Measurements from ENCODE around the gene LPIN1.
"Not testable (repeated sequence)": the region's sequence is repeated elsewhere in the genome, so short reads cannot be mapped to it uniquely, and the experiment has no call there.

LPIN1 gene

DNA sequence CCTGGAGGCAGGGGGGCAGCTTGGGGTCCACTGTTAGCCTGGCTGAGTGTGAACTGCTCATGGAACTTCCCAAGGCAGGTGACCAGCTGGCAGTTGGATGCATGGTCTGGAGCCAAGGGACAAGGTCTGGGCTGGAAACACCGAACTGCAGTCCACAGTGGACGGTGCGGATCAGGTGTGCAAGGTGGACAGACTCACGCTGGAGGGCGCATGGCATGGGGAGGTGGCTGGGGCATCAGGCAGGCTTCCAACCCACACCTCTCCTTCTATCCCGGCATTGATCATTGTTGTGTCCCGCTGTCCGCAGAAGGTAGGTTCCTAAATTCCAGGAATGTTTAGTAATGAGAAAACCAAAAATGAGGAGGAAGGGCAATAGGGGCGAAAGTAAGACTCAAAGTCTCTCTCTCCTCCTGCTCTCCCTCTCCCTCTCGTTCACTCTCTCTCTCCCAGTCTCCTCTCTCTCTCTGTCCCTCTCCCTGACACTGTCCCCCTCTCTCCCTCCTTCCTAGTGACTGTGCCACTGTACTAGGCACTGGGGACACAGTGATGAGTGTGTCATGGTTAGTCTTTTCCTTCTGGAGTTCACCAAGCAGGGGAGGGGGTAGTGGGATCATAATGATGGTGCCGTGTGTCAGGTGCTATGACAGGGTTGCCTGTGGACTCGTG is 30.3 kb upstream of the LPIN1 start:
- no peak for DNase-seq

DNA sequence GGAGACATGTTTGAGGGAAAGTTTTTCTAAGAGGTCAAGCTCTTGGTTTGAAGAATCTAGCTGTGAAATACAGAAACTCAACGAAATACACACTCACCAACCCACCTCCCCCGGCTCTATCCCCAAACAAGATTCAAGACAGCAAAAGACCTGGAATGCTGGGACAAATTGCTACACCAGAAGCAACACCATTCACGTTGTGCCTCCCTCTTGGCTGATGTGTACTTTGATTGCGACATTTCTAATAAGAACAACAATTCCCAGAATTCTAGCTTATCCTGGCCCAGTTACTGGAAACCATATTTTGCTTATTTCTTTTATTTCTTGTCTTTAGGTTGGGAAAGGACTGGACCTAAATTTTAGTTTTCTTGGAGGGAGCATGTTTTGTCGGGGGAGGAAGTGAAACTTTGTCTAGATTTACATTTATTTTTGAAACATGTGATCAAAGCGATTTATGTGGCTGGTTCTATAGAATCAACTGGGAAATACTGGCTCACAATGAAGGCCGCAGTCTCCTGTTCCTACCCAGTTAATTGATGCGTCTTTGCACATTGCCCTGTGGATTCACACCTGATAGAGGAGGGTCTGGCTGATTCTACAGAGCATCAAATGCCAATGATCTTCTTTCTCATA is 29.6 kb upstream of the LPIN1 start:
- no peak for DNase-seq

DNA sequence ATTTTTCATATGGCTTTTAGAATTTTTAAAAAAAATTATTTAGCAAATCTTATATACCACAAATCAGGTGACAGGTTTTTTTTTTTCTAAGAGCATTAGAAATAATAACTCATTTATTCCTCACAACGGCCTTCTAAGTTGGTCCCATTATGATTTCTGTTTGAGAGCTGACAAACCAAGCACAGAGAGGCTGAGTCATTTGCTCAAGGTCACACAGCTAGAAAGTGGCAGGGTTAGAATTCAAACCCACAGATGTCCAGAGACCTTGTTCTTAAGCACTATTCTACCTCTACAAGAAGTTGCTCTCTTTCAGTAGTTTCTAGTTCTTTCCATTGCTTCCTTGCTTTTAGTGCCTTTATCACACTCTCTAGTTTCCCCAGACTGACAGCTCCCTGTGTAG is 28.8 kb upstream of the LPIN1 start:
- DNase-seq = no peak

DNA sequence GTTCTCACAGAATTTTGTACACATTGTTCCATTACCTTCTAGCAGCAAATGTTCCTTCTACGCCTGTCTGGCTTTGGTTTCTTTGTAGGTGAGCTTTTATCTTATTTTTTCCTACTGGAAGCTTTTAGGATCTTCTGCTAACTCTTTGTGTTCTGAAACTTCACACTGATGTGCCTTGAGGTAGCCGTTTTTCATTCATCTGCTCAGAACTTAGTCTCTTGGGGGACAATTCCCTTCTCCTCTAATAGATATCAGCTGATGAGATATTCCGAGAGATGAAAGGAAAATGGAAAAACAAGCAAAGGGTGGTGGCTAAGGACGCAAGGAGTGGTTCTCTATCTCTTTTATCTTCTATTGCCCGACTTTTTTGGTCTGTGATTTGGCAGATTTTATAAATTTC is 27.8 kb upstream of the LPIN1 start:
- no peak for DNase-seq

DNA sequence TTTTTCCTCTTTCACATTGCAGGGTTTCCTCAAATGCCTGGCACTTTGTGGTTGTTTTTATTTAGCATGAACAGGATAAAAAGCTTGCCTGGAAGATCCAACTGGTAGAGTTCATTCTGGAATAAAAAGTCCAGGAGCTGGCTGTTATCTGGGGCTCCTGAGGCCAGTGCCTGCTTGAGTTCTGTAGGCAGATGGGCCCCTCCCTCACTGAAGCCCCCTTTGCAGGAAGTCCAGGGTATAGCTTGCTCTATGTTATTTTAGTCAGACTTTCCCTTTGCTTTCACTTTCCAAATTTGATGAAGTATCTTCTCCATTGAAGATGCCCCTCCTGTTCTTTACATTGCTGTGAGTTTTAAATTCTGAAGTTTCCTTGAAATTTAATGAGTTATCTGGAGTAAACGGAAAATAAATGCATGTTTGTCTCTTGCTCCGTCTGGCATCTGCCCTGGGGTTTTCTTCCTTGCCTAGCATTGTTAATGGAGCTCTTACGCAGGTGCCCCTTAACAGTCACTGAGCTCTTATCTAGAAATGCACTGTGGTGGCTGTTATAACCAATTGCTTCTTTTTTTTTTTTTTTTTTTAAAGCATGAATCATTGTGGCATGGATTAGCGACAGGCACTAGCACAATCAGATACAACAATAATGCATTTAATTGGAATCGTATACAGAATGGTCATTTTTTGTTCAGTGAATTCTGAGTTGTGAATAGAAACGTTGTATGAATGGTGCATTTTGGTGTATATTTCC is 27.0 kb upstream of the LPIN1 start:
- no peak for DNase-seq

DNA sequence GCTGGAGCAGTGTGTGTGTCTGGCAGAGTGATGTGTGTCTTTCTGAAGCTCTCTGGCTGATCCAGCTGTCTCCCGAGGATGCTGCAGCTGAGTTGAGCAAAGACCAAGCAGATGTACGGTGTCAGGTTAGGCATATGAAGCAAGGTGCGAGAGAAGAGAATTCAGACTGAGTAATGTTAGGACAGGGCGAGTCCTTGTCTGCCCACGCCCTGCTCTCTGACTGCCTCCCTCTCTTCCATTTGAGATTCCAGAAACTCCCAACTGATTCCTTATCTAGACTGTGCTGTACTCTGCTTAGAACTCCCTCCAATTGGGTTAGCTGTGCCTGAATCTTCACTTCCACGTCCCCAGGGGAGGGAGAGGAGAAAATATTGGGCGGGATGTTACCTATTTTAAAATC is 25.7 kb upstream of the LPIN1 start:
- DNase-seq = no peak

DNA sequence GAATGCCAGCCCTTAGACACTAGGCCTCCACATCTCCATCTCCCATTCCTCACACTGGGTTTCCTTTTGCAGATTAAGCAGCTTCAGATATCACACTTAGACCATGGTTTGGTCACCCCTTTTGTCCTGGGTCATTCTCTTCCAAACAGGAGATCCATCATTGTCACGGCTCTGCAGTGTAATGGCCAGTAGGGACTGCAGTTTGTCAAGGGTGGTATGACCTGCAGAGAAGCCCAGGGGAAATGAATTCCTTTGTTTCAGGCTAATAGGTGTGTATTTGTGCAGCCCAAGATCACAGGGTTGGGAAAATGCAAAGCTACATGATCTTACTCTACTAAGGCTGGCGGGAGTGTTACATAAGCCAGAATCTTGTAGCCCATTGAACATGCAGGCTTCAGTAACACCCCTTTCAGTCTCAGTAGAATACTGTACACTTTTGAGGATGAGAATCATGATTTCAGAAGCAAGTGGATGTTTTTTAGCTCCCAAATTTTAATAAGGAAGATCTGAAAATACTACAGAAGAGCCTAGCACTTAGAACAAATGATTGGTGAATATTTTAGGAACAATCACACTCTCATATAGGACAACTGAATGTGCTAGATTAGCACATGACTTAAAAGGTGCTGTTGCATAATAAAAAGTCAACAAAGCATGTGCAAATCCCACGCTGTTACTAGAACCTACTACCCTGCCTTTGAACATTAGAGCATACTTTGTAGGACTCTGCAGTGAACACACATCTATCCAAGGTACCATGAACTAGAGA is 24.0 kb upstream of the LPIN1 start:
- no peak for DNase-seq

DNA sequence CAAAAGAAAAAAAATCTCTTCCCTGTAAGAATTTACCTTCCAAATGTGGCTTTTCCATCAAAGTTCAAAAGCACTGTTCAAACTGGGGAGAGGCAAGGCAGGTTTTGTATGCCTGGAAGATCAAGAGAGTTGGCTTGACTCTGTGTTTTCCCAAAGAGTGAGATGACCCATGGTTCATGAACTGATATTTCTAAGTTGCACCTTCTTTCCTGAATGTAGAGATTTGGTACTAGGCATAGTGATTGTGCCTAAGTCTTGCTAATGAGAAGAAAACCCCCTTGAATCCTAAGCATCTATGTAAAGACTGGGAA is 23.4 kb upstream of the LPIN1 start:
- DNase-seq = no peak

DNA sequence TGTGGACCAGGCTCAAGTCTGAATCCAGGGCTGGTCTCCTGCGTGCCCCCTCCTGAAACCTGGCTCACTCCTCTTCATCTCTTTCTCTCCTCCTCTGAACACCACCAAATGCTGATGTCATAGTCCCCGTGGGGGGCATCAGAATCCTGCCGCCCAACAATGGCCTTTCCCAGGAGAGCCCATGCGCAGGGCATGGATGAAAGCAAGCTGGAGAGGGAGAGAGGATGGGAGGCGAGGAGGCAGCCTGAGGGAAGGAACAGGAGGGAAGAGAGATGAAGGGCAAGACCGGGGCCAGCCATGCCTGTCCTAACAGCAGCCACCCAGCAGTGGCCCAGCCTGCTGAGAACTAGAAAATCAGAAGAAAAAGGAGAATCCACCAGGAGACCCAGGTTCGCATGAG is 22.3 kb upstream of the LPIN1 start:
- no peak for DNase-seq

DNA sequence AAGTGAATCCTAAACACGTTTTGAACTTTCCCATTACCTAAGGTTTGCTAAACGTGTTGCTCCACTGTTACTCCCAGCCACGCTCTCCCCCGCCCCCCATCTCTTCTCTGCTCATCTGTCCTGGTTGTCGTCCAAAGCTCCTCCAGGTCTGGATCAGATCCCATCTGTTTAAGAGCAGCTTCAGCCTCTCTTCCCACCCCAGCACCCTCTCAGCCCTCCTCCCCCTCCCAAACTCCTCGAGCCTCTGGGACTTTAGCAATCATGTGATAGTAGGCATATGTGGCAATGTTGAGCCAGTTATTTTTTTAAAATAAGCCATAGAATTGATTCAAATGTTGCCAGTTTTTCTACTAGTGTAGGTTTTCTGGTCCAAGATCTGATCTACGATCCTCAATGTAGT is 20.0 kb upstream of the LPIN1 start:
- no peak for DNase-seq

DNA sequence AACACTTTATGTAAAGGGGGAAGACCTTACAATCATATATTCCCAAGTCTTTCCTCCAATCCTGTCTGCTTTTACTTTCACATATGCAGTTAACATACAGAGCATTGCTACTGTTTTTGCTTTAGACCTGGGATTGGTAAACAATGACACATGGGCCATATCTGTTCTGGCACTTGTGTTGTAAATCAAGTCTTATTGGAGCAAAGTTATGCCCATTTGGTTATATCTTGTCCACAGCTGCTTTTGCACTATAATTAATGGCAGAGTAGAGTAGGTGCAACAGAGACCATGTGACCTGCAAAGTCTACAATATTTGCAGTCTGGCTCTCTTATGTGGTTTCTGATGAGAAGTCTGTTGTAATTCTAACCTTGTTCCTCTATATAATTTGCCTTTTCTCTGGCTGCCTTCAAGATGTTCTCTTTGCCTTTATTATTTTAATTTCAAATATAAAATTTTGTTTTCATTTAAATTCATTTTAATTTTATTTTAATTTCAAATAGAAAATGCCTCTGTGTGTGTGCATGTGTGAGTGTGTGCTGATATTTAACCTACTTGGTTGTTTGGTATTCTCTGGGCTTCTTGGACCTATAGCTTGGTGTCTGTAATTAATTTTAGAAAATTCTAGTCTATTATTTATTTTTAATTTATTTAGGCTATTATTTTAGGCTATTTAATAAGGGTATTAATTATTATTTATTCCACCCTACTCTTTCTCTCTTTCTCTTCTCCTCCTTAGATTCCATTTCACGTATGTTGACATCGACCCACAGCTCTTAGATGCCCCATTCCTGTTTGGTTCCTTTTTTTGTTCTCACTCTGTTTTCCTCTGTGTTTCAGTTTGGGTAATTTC is 16.8 kb upstream of the LPIN1 start:
- DNase-seq = no peak

DNA sequence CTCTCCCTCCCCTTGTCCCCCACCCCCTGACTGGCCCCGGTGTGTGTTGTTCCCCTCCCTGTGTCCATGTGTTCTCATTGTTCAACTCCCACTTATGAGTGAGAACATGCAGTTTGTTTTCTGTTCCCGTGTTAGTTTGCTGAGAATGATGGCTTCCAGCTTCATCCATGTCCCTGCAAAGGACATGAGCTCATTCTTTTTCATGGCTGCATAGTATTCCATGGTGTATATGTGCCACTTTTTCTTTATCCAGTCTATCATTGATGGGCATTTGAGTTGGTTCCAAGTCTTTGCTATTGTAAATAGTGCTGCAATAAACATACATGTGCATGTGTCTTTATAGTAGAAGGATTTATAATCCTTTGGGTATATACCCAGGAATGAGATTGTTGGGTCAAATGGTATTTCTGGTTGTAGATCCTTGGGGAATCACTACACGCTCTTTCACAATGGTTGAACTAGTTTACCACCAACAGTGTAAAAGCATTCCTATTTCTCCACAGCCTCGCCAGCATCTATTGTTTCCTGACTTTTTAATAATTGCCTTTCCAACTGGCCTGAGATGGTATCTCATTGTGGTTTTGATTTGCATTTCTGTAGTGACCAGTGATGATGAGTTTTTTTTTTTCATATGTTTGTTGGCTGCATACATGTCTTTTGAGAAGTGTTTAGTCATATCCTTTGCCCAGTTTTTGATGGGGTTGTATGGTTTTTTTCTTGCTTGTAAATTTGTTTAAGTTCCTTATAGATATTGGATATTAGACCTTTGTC is 15.0 kb upstream of the LPIN1 start:
- not testable (repeated sequence) for DNase-seq

DNA sequence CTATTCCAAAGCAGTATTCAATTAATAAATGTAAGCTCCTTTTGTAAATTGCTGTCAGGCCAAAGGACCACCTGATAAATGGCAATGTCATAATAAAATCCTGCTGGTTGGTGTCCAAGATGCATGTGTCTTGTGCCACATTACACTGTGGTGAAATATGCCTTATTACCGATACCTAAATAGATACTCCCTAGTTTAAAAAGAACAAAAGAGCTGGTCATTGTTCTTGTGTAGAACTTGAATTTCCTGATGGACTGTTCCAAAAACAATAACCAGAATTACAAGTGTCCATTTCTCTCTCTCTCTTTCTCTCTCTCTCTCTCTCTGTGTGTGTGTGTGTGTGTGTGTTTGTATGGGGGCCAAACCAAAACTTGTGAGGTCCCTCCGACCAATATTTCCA is 13.8 kb upstream of the LPIN1 start:
- no peak for DNase-seq

DNA sequence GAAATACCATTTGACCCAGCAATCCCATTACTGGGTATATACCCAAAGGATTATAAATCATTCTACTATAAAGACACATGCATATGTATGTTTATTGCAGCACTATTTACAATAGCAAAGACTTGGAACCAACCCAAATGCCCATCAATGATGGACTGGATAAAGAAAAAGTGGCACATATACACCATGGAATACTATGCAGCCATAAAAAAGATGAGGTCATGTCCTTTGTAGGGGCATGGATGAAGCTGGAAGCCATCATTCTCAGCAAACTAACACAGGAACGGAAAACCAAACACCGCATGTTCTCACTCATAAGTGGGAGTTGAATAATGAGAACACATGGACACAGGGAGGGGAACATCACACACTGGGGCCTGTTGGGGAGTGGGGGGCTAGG is 8.6 kb upstream of the LPIN1 start:
- not testable (repeated sequence) for DNase-seq

DNA sequence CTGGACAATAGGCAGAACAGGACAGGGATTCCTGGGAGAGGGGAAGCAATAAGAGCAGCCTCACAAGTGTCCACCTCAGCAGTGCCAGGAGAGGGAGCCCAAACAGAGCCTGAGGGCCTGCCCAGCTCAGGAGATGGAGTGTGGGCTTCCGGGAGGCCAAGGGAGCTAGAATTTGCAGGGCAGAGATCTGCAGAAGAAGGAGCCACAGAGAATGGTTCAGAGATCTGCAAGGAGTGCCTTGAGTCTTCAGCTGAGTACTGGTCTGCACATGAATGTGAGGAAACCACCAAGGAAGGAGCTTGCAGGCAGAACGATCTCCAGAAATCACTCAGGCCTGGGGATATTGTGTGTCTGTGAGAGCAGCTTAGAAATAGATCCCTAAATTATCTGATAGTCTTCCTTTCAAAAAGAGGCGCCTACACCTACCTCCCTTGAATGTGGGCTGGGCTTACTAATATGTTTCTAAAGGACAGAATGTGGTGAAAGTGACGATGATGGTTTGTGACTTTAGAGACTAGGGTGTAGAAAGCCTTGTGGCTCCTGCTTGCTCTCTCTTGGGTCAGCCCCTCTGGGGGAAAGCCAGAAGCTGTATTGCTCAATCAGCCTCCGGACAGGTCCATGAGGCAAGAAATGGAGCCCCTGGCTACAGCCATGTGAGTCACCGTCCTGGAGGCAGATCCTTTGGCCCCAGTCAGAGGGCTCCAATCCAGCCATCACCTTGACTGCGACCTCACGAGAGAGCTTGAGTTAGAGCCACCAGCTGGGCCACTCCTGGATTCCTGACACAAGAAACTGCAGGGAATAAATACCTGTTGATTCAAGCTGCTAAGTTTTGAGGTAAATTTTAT is 7.6 kb upstream of the LPIN1 start:
- no peak for DNase-seq

DNA sequence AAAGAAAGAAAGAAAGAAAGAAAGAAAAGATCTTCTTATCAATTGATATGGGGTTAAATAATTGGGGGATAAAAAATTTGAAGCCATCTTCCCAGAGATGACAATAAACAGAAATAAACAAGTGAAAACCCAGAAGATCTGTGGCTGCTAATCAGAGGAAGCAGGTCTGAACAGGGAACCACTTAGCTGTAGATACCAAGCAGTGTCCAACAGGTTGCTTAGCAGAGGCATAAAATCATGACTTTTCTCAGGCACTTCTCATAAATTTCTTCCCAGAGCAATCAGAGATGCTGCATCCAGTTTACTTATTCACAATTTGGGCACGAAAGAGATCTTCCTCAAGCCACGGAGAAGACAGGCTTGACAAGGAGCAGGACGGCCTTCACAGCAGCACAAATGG is 5.7 kb upstream of the LPIN1 start:
- no peak for DNase-seq

DNA sequence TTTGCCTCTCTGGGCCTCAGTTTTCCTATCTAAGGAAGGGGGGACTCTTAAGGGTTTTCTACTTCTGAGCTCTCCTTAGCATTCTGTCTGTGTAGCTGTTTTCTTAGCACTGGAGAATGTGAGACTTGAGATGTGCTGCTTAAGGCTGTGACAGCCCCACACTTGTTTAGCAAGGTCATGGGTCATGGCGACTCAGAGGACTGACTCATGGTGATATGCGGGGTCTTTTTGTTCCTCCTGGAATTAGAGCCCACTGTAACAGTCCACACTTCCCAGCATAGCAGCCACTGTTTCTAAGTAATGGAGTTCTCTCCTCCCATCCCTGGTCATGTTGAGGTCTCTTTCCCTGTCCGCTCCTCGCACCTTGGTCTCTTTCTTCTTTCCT is 4.1 kb upstream of the LPIN1 start:
- no peak for DNase-seq

DNA sequence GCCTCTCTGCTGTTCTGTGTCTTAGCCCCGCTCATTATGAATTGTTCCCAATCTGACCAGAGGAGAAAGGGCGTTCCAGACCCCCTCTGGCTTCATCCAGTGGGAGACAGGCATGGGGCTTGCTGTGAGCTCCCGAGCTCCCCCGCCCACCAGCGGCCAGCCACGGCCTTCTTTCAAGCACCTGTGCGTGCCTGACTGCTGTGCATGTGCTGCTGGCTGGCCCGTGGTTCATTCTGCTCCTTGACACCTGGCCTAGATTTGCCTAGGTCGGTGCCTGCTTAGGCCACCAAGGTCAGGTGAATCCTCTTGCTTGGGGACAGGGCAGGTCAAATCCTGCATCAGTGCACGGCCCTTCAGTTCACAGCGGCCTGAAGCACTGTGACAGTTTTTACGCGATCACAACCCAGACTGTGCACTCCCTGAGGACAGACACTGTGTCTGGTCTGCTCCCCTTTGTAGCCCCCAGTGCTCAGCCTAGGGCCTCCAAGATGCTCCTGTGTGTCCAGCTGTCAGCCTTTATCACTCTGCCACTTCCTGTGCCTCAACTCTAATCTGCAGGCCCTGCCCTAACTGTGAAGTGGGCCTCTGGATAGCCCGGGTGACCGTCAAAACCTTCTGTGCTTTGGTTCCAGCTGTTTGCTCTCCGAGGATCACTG is 3.6 kb upstream of the LPIN1 start:
- DNase-seq = no peak

DNA sequence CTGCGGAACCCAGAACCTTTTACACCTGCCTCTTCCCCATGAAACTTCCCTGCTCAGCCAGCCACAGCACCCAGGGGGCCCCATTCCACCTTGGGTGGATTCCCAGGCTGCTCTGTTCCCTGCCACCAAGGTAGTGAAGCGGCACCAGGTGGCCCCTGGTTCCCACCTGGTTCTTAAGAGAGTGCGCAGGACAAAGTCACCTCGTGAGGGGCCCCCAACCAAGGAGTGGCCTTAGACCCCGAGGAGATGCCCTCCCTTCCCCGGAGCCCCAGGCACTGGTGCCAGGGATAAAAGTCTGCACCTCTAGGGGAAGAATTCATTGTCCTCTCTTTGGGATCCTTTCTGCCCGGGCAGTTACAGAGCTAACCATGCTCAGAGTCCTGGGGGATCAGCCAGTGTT is 3.1 kb upstream of the LPIN1 start:
- no peak for DNase-seq

DNA sequence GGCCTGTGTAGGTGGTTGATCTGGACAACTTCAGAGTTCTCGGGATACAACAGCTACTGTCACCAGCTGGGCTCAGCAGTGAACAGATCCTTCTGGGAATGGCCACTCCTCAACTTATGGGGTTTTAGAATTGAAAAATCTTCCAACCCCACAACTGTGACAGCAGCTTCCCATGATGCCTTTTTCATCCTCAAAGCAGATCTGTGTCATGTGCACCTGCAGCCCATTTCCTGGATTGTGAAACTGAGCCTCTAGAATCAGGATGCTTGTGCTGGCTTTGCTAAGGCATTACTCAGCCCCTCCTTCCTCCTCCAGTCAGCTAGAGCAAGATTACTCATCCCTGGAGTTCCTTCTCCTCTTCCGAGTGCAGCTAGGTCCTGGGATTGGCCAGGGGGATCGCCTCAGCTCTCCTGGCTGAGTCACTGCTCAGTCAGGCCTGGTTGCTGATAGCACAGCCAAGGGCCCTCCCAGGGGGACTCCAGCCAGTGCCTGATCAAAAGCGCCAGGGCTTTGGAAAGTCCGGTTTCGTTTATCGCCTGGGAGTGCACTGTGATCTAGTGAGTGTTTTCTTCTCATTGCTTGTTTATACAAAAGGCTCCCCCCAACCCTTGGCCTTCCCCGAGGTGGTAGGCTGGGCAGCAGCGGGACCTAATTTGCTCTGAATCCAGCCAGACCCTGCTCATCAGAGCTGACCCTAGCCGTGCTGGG is 2.4 kb upstream of the LPIN1 start:
- DNase-seq = peak; percentile 66 to 74

Measured in stimulated activated CD4-positive, alpha-beta T cell treated with anti-CD3 and anti-CD28 coated beads, Interleukin-4, amount 100 ng/mL, for 4 hours (primary cell).